HepG2 (cell line): ENCODE measurements around the gene KPNA3.
"Not testable (repeated sequence)": the region's sequence is repeated elsewhere in the genome, so short reads cannot be mapped to it uniquely, and the experiment has no call there.

Source experiments
- ARNTL ChIP-seq: sonication (generic); formaldehyde crosslinking; IDR thresholded peaks from 2 replicates; pipeline ENCODE4 v1.4.0; 2020; ENCODE audit warnings: mild to moderate bottlenecking, missing genetic modification reagents
- GRHL1 ChIP-seq: sonication (generic); formaldehyde crosslinking; conservative IDR thresholded peaks from 2 replicates; pipeline ENCODE4 v1.8.0; 2022; ENCODE audit warnings: missing genetic modification reagents
- HBP1 ChIP-seq: IDR thresholded peaks from 2 replicates; pipeline ENCODE4 v1.6.1; 2016; ENCODE audit warnings: low read depth, control low read depth
- IRF1 ChIP-seq: sonication (generic); formaldehyde crosslinking; IDR thresholded peaks from 2 replicates; pipeline ENCODE4 v1.4.0; 2020; ENCODE audit warnings: low read depth, mild to moderate bottlenecking, missing genetic modification reagents
- NFIC ChIP-seq: IDR thresholded peaks from 2 replicates; pipeline ENCODE4 v1.6.1; 2012; ENCODE audit warnings: mild to moderate bottlenecking, low read length, inconsistent platforms
- NR2C2 ChIP-seq: sonication (generic); formaldehyde crosslinking; IDR thresholded peaks from 2 replicates; pipeline ENCODE4 v1.4.0; 2020; ENCODE audit warnings: missing genetic modification reagents, mild to moderate bottlenecking, moderate library complexity, borderline replicate concordance
- NR2F2 ChIP-seq: IDR thresholded peaks from 2 replicates; pipeline ENCODE4 v1.6.1; 2012; ENCODE audit warnings: low read depth, inconsistent platforms, borderline replicate concordance
- SNAI1 ChIP-seq: sonication (generic); formaldehyde crosslinking; IDR thresholded peaks from 2 replicates; pipeline ENCODE4 v1.5.0; 2020; ENCODE audit warnings: mild to moderate bottlenecking, missing genetic modification reagents, borderline replicate concordance
- ZBTB34 ChIP-seq: sonication (generic); formaldehyde crosslinking; IDR thresholded peaks from 2 replicates; pipeline ENCODE4 v1.8.0; 2022; ENCODE audit warnings: mild to moderate bottlenecking, missing genetic modification reagents
- ZBTB8A ChIP-seq: sonication (generic); formaldehyde crosslinking; IDR thresholded peaks from 2 replicates; pipeline ENCODE4 v1.4.0; 2020; ENCODE audit warnings: mild to moderate bottlenecking, low read depth, missing genetic modification reagents, borderline replicate concordance
- ZFP62 ChIP-seq: sonication (generic); formaldehyde crosslinking; IDR thresholded peaks from 2 replicates; pipeline ENCODE4 v1.4.0; 2020; ENCODE audit warnings: missing genetic modification reagents
- ZNF274 ChIP-seq: sonication (generic); formaldehyde crosslinking; IDR thresholded peaks from 2 replicates; pipeline ENCODE4 v1.5.1; 2020; ENCODE audit warnings: mild to moderate bottlenecking, missing genetic modification reagents
- ZNF513 ChIP-seq: sonication (generic); formaldehyde crosslinking; conservative IDR thresholded peaks from 2 replicates; pipeline ENCODE4 v1.5.0; 2020; ENCODE audit warnings: missing genetic modification reagents

- TF ChIP-seq ZBTB34; ZBTB8A; NR2C2 (CRISPR knock-in tag); GRHL1 (CRISPR knock-in tag); IRF1; ZNF513 (CRISPR knock-in tag); SNAI1 (CRISPR knock-in tag); ZFP62 (CRISPR knock-in tag); ARNTL (CRISPR knock-in tag); NFIC; HBP1; ZNF274 (CRISPR knock-in tag); NR2F2: not testable (repeated sequence)
Observed at GRCh38 chr13:49761811-49762210, 30.7 kb downstream of the KPNA3 start.
